Activated CD4-positive, CD25-positive, alpha-beta regulatory T cell treated with anti-CD3 and anti-CD28 coated beads, Interleukin-2, amount 50 U/mL, for 16 hours (primary cell): ENCODE results near the gene S100A7A.

Experiments
- DNase-seq: peaks from one replicate; pipeline ENCODE4 v3.0.0-alpha.2; 2020; ENCODE audit warnings: low read depth, low spot score

S100A7A gene

DNA sequence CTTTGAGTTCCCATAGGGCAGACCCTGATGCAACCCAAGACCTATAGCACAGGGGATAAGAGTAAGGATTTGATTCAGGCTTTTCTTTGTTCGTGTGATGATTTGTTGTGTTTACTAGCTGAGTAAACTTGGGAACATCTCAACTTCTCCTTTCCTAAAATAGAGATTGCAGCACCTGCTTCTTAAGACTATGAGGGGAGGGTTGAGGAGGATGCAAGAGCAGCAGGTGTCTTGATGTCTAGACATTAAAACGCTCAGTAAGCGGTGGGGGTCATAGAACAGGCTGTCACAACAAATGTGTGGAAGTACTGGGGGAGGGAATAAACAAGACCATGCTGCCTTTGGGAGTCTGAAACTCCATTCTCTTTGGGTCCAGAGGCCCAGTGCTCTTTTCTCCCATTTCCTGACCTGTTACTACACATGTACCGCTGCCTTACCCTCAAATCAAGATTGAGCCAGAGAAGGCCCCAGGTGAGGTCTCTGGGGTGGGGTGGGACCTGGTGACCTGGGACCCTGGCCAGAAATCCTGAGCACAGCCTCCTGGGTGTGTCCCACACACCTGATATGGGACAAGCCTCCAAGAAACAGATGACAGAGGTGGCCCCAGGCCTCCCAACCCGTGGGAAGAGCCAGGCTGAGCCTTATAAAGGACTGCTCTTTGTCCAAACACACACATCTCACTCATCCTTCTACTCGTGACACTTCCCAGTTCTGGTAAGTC lies at the start of gene S100A7A:
TSS of gene S100A7A (plus strand) at position 671 of the 721 bp plus-strand sequence. CDS start 1,563 bp downstream, outside the sequence.
- DNase-seq = no peak

DNA sequence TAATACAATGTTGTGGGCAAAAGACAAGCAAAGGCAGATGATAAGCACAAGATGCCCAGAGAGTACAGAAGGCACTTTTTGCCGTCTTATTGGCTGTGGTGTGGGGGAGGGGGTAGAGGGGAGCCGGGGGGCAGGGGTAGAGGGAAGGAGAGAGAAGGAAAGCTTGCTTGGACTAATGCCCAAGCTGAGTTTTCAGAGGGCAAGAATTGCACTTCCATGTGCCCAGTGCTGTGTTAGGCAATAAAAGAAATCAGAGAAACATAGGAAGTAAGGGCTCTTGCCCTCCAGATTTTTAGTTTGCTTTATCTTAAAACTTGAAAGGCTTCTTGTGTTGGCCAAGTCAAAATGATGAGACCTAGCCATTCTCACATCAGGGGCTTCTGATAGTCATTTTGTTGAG lies 49.2 kb upstream of the S100A7A start:
- no peak for DNase-seq

DNA sequence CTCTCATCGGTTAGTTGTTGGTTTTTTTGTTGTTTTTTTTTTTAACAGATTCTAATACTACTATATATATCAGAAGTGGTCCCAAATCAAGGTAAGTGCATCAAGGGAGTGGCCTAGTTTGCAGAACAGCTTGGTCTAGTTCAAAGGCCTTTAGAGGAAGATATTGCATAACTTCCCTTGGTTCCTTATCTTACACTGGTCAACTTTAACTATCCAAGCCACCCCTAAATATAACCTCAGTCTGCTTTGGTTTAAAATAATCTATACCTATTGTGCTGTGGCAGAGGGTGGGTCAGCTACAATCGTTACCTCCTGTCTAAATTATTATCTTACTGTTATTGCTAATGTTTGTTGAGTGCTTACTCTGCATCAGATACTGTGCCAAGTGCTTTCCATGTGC lies 47.8 kb upstream of the S100A7A start:
- no peak for DNase-seq

DNA sequence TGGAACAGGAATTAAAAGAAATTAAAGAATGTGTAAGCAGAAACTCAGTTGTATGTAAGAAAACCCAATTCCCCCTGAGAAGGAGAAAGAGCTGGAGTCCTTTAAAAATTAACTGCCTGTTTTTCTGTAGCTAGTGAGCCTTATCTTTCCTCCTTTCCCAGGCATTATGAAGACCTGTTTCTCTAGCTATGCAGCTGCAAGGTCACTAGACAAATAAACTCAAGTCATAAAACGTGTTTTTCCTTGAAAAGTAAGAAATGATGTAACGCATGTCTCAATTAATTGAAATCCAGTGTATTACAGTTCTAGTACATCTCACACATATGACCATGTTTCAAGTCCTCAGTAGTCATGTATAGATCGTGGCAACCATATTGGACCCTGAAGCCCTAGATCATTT lies 46.2 kb upstream of the S100A7A start:
- no peak for DNase-seq

DNA sequence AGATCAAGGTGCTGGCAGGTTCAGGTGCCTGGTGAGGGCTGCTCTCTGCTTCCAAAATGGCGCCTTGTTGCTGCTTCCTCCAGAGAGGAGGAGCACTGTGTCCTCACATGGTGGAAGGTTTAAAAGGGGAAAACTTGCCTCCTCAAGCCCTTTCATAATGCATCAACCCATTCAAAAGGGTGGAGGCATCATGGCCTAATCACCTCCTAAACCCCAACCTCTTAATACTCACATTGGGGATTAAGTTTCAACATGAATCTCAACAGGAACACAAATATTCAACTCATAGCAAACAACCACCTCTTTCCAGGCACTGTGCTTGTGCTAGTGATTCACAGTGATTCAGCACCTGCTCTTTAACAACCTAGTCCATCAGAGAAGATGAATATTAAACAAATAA lies 45.1 kb upstream of the S100A7A start:
- DNase-seq = no peak

DNA sequence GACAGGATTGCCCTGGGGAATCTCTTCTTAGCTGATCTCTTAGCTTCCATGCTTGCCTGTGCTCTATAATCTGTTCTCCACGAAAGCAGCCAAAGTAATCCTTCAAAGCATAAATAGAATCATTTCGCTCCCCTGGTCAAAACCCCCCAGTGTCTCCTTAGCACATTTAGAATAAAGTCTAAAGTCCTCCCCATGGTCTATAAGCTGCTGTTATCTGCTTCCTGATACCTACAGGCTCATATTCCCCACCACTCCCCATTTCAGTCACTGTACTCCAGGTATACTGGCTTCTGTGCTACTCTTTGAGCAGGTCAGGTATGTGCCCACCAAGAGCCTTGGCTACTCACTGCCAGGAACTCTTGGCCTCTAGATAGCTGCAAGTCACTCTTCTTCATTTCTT lies 43.7 kb upstream of the S100A7A start:
- no peak for DNase-seq

DNA sequence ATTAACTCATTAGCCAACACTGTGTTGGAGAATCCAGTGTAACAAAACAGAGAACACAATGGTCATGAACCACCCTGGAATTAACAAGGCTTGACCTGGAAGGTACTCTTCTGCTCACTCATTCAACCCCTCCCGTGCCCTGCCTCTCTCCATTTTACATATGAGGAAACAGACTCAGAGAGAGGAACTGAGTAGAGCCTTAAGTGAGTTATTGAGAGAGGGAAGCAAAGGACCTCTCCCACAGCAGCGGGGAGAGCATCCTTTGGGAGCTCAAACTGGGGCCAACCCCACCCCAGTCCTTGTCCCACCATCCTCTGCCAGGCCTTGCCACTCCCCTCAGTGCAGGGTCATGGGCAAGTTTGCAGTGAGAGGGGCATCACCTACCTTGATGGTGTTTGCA lies 42.2 kb upstream of the S100A7A start:
- no peak for DNase-seq

DNA sequence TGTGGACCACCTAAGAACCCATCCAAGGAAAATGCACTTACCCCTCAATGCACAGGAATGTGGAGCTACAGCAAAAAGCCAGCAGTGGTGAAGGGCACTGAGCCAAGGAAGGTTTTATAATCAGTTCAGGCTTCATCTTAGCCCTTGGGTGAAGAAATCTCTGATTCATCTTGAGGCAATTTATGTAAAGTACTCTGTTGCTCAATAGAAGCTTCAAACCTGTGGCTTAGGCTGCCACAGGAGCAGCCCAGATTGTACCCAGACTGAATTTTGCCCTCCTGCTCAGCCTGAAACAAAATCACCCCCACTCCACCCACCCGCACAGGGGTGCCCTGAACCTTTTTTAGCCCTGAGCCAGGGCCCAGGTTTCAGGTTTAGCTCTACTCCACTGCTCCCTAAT lies 40.8 kb upstream of the S100A7A start, which contains the start of gene S100A12:
TSS of gene S100A12 (minus strand) at position 111 of the 400 bp plus-strand sequence. CDS start 1,029 bp downstream, outside the sequence.
- DNase-seq = no peak

DNA sequence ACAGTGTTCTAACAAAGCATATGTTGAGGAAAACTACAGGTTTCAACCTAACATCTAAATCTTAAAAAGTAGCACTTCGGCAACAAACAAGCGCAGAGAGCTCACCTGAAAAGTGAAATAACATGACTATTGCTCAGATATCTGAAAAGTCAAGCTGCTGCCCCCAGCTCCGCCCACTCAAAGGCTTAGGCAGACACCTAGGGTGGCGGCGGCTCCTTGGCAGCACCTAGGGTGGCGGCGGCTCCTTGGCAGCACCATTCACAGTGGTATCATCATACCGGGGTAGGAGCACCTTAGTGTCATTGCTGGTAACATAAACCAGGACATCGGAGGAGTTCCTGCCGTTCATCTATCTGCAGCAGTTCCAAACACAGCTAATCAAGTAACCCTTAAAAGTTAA lies 36.7 kb upstream of the S100A7A start:
- DNase-seq = no peak

DNA sequence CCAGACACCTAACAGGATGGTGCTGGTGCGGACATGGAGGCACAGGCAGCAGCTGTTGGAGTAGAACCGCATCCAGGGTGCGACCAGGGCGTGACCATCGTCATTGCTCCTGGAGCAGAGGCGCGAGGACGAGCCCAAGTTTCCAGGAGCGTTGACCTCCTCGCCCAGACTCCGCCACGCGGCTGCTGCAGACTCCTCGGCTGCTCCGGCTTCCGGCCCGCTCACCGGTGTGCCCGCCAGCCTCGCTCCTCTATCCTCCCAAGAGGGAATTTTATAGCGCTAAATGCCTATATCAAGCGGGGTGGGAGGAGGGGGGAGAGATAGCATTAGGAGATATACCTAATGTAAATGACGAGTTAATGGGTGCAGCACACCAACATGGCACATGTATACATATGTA lies 35.6 kb upstream of the S100A7A start:
- DNase-seq = no peak

DNA sequence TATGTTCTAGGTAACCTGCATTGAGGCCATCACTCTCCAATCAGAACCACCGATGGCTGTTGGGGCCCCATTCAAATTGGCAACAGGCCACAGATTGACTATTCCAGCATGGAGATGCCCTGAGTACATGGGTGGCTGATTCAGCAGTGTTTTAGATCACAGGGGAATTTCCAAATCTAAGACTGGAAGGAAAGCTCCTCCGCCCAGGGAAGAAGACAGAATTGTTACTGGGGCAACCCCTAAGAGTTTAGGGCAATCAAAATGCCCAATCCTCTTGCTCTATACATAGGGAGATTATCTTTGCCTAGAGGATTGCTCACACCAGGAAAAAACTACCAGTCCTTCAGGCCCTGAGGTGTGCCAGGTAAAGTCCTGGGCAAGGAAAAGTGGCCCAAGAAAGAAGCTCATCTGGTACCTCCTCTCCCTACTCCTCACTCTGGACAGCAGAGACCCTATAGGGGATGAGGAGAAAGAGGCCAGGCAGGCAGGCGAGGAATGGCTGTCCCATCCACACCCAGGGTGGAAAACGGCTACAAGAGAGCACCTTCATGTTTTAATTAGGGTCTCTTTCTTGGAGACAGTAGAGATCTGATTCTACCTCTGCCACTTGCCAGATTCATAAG lies 31.3 kb upstream of the S100A7A start:
- no peak for DNase-seq

DNA sequence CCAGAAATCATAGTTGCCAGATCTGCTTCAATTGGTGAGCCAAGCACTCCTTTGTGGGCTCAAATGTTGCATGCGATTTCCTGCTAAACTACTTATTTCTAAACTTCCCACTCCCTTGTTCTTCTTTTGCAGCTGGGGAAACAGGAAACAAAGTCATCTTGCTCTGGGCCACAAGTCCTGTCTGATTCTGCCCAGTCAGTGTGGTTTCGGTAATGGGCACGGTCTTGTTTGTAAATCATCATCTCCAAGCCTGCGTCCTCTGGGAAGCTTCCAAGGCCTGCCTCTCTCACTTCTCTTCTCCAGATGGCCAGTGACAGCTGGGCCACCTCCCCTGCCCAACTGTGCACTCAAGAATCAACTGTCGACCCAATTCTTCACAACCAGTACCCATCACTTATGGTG lies 29.8 kb upstream of the S100A7A start:
- DNase-seq = no peak

DNA sequence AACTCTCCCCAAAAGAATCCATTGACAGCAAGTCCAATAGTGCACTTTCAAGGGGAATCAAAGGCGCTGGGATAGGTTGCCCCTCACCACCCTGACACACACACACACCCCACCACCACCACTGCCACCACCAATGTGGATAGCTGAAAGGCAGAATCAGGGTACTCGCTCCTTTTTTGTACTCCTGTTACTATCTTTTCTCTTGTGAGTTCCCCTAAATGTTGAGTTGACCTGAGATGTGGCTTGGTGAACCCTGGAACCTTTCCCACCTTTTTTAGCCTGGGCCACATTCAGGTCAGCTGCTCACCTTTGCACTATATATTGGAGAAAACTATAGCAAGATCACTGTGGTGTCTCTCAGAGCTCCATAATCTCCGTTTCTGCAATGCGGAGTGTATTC lies 29.3 kb upstream of the S100A7A start:
- no peak for DNase-seq

DNA sequence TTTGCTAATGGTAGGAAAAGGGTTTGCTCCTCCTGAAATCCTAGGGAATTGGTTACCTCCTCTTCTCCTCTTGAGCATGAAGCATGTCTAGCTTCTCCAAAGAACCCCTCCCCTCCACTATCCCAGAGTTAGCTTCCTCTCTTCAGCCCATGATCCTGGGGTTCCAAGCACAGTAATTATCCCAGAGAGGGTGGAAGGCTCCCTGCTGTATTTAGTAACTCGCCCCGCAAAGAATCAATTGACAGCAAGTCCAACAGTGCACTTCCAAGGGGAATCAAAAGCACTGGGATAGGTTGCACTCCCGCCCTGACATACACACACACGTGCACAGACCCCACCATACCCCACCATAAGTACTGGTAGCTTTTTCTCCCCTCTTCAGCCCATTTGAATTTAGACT lies 28.5 kb upstream of the S100A7A start:
- no peak for DNase-seq

DNA sequence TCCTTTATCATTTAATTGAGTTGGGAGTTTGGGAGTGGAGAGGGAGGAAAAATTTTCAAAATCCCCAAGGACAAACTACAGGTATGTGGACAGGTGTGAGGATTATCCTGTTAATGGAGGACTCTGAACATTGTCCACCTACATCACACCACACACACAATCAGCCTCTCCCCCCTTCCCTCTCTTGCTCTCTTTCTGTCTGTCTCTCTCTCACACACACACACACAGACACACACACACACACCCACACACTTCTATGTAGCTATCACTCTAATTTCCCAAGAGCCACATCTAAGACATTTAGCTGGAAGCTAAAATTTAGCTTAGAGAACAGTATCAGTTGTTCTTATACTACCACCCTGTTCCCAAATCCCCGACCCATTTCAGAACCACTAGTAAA lies 26.9 kb upstream of the S100A7A start:
- no peak for DNase-seq

DNA sequence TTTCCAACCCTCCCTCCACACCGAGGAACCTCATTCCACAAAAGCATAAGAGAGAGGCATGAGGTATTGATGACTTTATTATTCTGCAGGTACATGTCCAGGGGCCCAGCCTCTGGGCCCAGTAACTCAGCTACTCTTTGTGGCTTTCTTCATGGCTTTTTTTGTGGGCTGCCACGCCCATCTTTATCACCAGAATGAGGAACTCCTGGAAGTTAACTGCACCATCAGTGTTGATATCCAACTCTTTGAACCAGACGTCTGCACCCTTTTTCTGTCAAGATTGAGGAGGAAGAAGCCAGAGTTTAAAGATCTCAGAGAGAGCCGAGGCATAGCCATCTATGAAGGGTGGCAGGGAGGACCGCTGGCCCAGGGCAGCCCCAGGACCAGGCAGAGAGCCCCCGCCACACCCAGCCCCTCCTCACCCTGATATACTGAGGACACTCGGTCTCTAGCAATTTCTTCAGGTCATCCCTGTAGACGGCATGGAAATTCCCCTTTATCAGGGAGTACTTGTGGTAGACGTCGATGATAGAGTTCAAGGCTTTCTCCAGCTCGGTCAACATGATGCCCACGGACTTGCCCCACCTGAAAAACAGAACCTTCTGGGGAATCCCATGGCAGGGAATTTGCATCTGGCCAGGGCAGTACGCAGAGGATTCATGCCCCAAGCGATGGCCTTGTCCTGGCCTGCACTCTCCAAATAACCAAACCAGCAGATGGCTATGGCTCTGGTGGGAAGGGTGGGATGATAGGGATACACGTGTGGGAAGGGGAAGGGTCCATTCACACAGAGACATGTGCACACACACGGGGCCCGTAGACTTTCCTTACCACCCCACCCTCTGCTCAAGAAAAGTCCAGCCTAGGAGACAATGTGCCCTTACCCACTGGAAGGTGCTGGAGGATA lies 26.1 kb upstream of the S100A7A start:
- no peak for DNase-seq

DNA sequence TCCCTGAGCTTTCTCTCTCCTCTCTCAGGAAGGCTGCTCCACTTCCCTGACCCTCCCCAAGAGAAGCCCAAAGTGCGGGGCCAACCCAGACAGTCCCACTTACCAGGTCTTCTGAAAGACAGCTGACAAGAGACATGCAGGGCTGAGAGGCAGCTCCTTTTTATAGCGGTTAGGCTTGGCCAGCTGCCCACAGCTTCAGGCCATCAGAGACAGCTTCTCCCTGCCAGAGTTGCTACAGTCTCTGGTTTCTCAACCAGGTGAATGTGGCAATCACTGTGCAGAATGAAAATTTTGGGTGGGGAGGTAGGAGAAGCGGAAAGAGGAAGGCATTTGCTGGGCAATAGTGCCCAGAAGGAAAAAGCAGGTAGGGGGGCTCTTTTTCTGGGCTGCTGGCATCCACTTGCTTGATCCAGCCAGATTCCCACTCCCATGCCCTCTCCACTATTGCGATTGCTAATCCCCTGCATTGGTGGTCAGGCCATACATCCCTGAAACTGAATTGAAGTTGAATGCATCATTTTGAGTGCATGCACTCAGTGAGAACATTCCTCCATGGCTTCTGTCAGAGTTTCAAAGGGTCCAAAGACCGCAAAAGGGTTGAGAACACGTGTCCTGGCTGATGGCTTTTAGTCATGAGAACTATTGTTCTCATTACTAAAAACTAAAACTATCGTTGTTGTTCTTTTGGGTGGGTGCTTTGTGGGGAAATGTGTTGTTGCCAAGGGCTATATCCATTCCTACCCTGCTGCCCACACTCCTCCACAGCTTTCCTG lies 25.2 kb upstream of the S100A7A start, which contains the start of gene S100A8:
TSS of gene S100A8 (minus strand) at position 136 of the 773 bp plus-strand sequence. CDS start 538 bp downstream, outside the sequence.
- no peak for DNase-seq

DNA sequence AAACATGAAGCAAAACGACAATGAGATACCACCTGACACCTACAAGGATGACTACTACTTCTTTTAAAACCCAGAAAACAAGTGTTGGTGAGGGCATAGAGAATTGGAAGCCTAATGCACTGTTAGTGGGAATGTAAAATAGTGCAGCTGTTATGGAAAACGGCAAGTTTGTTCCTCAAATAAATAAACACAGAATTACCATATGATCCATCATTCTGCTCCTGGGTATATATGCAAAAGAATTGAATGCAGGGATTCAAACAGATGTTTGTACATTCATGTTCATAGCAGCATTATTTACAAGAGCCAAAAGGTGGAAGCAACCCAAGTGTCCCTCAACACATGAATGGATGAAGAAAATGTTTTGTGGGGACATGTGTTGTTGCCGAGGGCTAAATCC lies 24.1 kb upstream of the S100A7A start:
- DNase-seq = no peak

DNA sequence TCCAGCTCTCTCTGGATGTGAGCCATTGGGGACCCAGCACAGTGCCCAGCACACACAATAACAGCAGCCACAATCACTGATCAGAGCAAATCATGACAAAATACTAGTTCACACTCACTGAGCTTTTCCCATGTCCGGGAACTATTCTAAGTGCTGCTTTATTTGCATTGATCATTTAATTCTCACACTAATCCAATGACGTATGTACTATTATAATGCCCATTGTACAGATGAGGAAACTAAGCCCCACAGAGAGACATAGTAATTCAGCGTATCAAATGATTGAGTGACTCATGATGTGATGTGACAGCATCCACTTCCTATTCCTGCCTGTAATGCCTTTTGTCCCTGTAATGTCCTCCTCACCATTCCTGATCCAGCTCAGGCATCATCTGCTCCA lies 23.5 kb upstream of the S100A7A start:
- no peak for DNase-seq

DNA sequence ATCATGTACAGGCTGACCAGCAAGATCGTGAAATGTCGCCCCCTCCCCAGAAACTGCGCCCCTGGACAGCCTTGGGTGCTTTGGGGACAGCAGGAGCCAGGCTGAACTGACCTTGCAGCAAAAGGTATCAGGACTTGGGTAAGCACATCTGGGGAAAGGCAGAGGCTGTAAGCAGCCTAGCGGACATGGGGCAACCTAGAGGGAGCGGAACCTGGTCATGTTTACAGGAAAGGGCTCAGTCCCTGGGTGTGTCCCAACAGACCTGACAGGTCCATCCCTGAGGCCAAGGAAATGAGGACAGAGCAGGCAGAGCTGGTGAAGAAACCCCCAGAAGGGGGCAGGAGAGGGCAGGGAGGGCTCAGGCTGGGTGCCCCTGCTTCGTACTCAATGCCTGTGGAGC lies 22.4 kb upstream of the S100A7A start:
- DNase-seq = no peak

DNA sequence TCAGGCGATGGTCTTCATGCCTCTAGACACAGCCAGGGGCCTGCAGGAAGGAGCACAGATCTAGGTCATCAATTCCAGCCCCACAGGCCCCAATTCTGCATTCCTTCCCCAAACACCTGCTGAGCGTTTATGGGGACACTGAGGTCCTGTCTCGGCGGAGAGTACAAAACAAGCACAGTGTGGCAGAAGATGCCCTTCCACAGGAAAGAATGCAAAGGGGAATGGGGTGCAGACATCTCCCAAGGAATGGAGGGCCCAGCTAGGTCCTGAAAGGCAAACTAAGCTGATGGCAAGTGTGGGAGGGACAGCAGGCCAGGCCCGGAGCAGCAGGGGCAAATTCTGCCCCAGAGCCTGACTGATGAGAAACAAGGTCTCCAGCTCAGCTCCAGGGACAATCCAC lies 21.9 kb upstream of the S100A7A start:
- DNase-seq = no peak
